Memory B cell (primary cell): Measurements from ENCODE around the gene SLC6A4.
"Not testable (repeated sequence)": the region's sequence is repeated elsewhere in the genome, so short reads cannot be mapped to it uniquely, and the experiment has no call there.

Source experiments
- ATAC-seq: fragments of 150-1000 bp; cut with Tn5 transposase; 2 replicates; pipeline ENCODE4 v1.10.0; 2021; ENCODE audit warnings: low read depth, mild to moderate bottlenecking, moderate library complexity
- DNase-seq, 2 donors: peaks; one replicate each; pipeline ENCODE4 v3.0.0; 2022; ENCODE audit warnings: low spot score in 2 of 2
- H3K27ac Mint-ChIP-seq: one replicate; pipeline ENCODE4 v1.8.0; 2022; ENCODE audit warnings: mild to moderate bottlenecking, moderate library complexity, mixed read lengths
- H3K27me3 Mint-ChIP-seq: one replicate; pipeline ENCODE4 v1.8.0; 2022; ENCODE audit warnings: mixed read lengths
- H3K36me3 Mint-ChIP-seq: one replicate; pipeline ENCODE4 v1.8.0; 2022; ENCODE audit warnings: mild to moderate bottlenecking, mixed read lengths
- H3K4me1 Mint-ChIP-seq: one replicate; pipeline ENCODE4 v1.8.0; 2022; ENCODE audit warnings: mixed read lengths
- H3K4me3 Mint-ChIP-seq: one replicate; pipeline ENCODE4 v1.8.0; 2022; ENCODE audit warnings: mild to moderate bottlenecking, moderate library complexity, mixed read lengths
- H3K9me3 Mint-ChIP-seq: one replicate; pipeline ENCODE4 v1.8.0; 2022; ENCODE audit warnings: mixed read lengths

SLC6A4 gene

GRCh38 chr17:30219833-30220232 is 15.7 kb downstream of the SLC6A4 start:
- Mint-ChIP-seq H3K27ac (no peak overlapping the region), H3K36me3 (no peaks in the 10 kb centered on the region), H3K9me3 (no peaks in the 10 kb centered on the region), H3K27me3 (peaks cover 10% of the 10 kb centered on the region), H3K4me1 (no peaks in the 10 kb centered on the region), H3K4me3 (no peak overlapping the region)
- no peak for DNase-seq
- ATAC-seq = no peak

GRCh38 chr17:30219315-30219714 is 16.2 kb downstream of the SLC6A4 start:
- Mint-ChIP-seq H3K27me3 (peaks cover 10% of the 10 kb centered on the region), H3K9me3 (no peaks in the 10 kb centered on the region), H3K36me3 (no peaks in the 10 kb centered on the region), H3K27ac (no peak overlapping the region), H3K4me1 (no peaks in the 10 kb centered on the region), H3K4me3 (no peak overlapping the region)
- ATAC-seq (no peak), DNase-seq (no peak)

GRCh38 chr17:30218799-30219198 is 16.7 kb downstream of the SLC6A4 start:
- H3K36me3 Mint-ChIP-seq = no peaks in the 10 kb centered on the region

GRCh38 chr17:30217746-30218245 is 17.7 kb downstream of the SLC6A4 start:
- no peak overlapping the region for H3K27ac Mint-ChIP-seq
- no peaks in the 10 kb centered on the region for H3K4me1 Mint-ChIP-seq
- no peak overlapping the region for H3K4me3 Mint-ChIP-seq
- H3K9me3 Mint-ChIP-seq = no peaks in the 10 kb centered on the region
- peaks cover 10% of the 10 kb centered on the region for H3K27me3 Mint-ChIP-seq
- no peaks in the 10 kb centered on the region for H3K36me3 Mint-ChIP-seq
- DNase-seq = no peak
- no peak for ATAC-seq

More at GRCh38 chr17:30218799-30219198, 16.7 kb downstream of the SLC6A4 start:
- Mint-ChIP-seq H3K4me1 (no peaks in the 10 kb centered on the region), H3K27me3 (peaks cover 10% of the 10 kb centered on the region), H3K4me3 (no peak overlapping the region), H3K27ac (no peak overlapping the region), H3K9me3 (no peaks in the 10 kb centered on the region)
- ATAC-seq = no peak
- no peak for DNase-seq

- Mint-ChIP-seq H3K27me3 (peaks cover 10% of the 10 kb centered on the region), H3K4me1 (no peaks in the 10 kb centered on the region), H3K27ac (no peak overlapping the region), H3K36me3 (no peaks in the 10 kb centered on the region), H3K9me3 (no peaks in the 10 kb centered on the region), H3K4me3 (no peak overlapping the region)
- no peak for DNase-seq
- ATAC-seq = no peak
Measured at GRCh38 chr17:30217054-30217453, 18.4 kb downstream of the SLC6A4 start.

- DNase-seq (no peak), ATAC-seq (peak; percentile 60)
- Mint-ChIP-seq H3K4me3 (no peak overlapping the region), H3K36me3 (no peaks in the 10 kb centered on the region), H3K27ac (no peak overlapping the region), H3K9me3 (no peaks in the 10 kb centered on the region), H3K27me3 (peaks cover 7% of the 10 kb centered on the region), H3K4me1 (no peaks in the 10 kb centered on the region)
Measured at GRCh38 chr17:30212750-30213149, 22.7 kb downstream of the SLC6A4 start.

- Mint-ChIP-seq H3K4me1 (no peaks in the 10 kb centered on the region), H3K9me3 (no peaks in the 10 kb centered on the region), H3K4me3 (no peak overlapping the region), H3K27me3 (peaks cover 10% of the 10 kb centered on the region), H3K27ac (no peak overlapping the region), H3K36me3 (no peaks in the 10 kb centered on the region)
- no peak for DNase-seq
- ATAC-seq = no peak
Measured at GRCh38 chr17:30211371-30211770, 24.1 kb downstream of the SLC6A4 start.

GRCh38 chr17:30210901-30211300 is 24.6 kb downstream of the SLC6A4 start:
- Mint-ChIP-seq H3K9me3 (no peaks in the 10 kb centered on the region), H3K4me3 (no peak overlapping the region), H3K4me1 (no peaks in the 10 kb centered on the region), H3K27me3 (peaks cover 9% of the 10 kb centered on the region), H3K27ac (no peak overlapping the region), H3K36me3 (no peaks in the 10 kb centered on the region)
- no peak for ATAC-seq
- DNase-seq = no peak

- no peak overlapping the region for H3K4me3 Mint-ChIP-seq
- ATAC-seq (no peak), DNase-seq (no peak)
- H3K27me3 Mint-ChIP-seq = peaks cover 7% of the 10 kb centered on the region
- H3K36me3 Mint-ChIP-seq = no peaks in the 10 kb centered on the region
- H3K27ac Mint-ChIP-seq = no peak overlapping the region
- H3K9me3 Mint-ChIP-seq = no peaks in the 10 kb centered on the region
- no peaks in the 10 kb centered on the region for H3K4me1 Mint-ChIP-seq
Measured at GRCh38 chr17:30210366-30210765, 25.1 kb downstream of the SLC6A4 start.

GRCh38 chr17:30209930-30210329 is 25.6 kb downstream of the SLC6A4 start:
- no peak for DNase-seq
- Mint-ChIP-seq H3K36me3 (no peaks in the 10 kb centered on the region), H3K4me1 (no peaks in the 10 kb centered on the region), H3K27ac (no peak overlapping the region), H3K27me3 (peaks cover 8% of the 10 kb centered on the region), H3K4me3 (no peak overlapping the region), H3K9me3 (no peaks in the 10 kb centered on the region)
- ATAC-seq = no peak

- DNase-seq = no peak
- H3K9me3 Mint-ChIP-seq = no peaks in the 10 kb centered on the region
- no peak for ATAC-seq
Measured at GRCh38 chr17:30208214-30208613, 27.3 kb downstream of the SLC6A4 start.

GRCh38 chr17:30207655-30208054 is 27.8 kb downstream of the SLC6A4 start:
- Mint-ChIP-seq H3K9me3 (no peaks in the 10 kb centered on the region), H3K27me3 (peaks cover 11% of the 10 kb centered on the region), H3K4me1 (no peaks in the 10 kb centered on the region), H3K27ac (no peak overlapping the region), H3K36me3 (no peaks in the 10 kb centered on the region), H3K4me3 (no peak overlapping the region)
- ATAC-seq (no peak), DNase-seq (no peak)

More at GRCh38 chr17:30208214-30208613, 27.3 kb downstream of the SLC6A4 start:
- H3K4me3 Mint-ChIP-seq = no peak overlapping the region
- H3K4me1 Mint-ChIP-seq = no peaks in the 10 kb centered on the region
- H3K36me3 Mint-ChIP-seq = no peaks in the 10 kb centered on the region
- H3K27me3 Mint-ChIP-seq = peaks cover 8% of the 10 kb centered on the region
- H3K27ac Mint-ChIP-seq = no peak overlapping the region

- Mint-ChIP-seq H3K27ac (no peak overlapping the region), H3K27me3 (peaks cover 16% of the 10 kb centered on the region), H3K36me3 (no peaks in the 10 kb centered on the region), H3K9me3 (no peaks in the 10 kb centered on the region), H3K4me3 (no peak overlapping the region), H3K4me1 (no peaks in the 10 kb centered on the region)
- no peak for ATAC-seq
- no peak for DNase-seq
Measured at GRCh38 chr17:30203471-30203981, 32.0 kb downstream of the SLC6A4 start.

- peaks cover 15% of the 10 kb centered on the region for H3K27me3 Mint-ChIP-seq
- not testable (repeated sequence) for DNase-seq, H3K9me3 Mint-ChIP-seq, H3K36me3 Mint-ChIP-seq, H3K4me3 Mint-ChIP-seq, ATAC-seq, H3K27ac Mint-ChIP-seq, H3K4me1 Mint-ChIP-seq
Measured at GRCh38 chr17:30200656-30201055, 34.8 kb downstream of the SLC6A4 start.

- ATAC-seq = no peak
- H3K27ac Mint-ChIP-seq = no peak overlapping the region
- H3K27me3 Mint-ChIP-seq = peaks cover 14% of the 10 kb centered on the region
- no peaks in the 10 kb centered on the region for H3K9me3 Mint-ChIP-seq
- H3K36me3 Mint-ChIP-seq = no peaks in the 10 kb centered on the region
- no peak for DNase-seq
- no peaks in the 10 kb centered on the region for H3K4me1 Mint-ChIP-seq
- no peak overlapping the region for H3K4me3 Mint-ChIP-seq
Measured at GRCh38 chr17:30200106-30200505, 35.4 kb downstream of the SLC6A4 start.
